Body of pancreas (tissue), 4 donors: Measurements from ENCODE around the gene DEDD2. TPM values are rescaled to one million over a fixed set of nuclear protein-coding genes. Genes with fewer than 3 reads are reported as not detected.

Source experiments
- ATAC-seq: fragments of 150-250 bp; one replicate; pipeline ENCODE4 v1.9.1; 2016
- DNase-seq, 4 donors: peaks; one replicate each; pipeline ENCODE4 v3.0.0-alpha.2; 2019
- H3K27ac ChIP-seq, 4 donors: fragments of 200-600 bp; sonication (generic); 1 replicate in 3 of 4; 2 replicates in 1 of 4; pipeline versions ENCODE4 v1.5.1 to v1.6.1; 2016 to 2019; ENCODE audit warnings: mild to moderate bottlenecking in 1 of 4, mixed read lengths in 1 of 4, moderate library complexity in 1 of 4
- H3K27me3 ChIP-seq, 2 donors: fragments of 200-600 bp; sonication (generic); one replicate each; pipeline ENCODE4 v1.6.0; 2016; ENCODE audit warnings: mild to moderate bottlenecking in 1 of 2
- H3K36me3 ChIP-seq, 2 donors: fragments of 200-600 bp; sonication (generic); replicated peaks in 1 of 2; 2 replicates each; pipeline ENCODE4 v1.5.1; 2016; ENCODE audit warnings: low read depth in 2 of 2; ENCODE audit not compliant: insufficient read depth in 1 of 2
- H3K4me1 ChIP-seq: fragments of 200-600 bp; sonication (generic); one replicate; pipeline ENCODE4 v1.6.0; 2016
- H3K4me3 ChIP-seq, 2 donors: fragments of 200-600 bp; sonication (generic); 1 replicate in 1 of 2; 2 replicates in 1 of 2; pipeline ENCODE4 v1.5.1; 2016 to 2019
- H3K9me3 ChIP-seq, 3 donors: fragments of 200-600 bp; sonication (generic); 1 replicate in 2 of 3; 2 replicates in 1 of 3; pipeline ENCODE4 v1.5.1; 2016
- CTCF ChIP-seq, 7 experiments: fragments of 450-650 bp in 4 of 7; fragments of 200-600 bp in 3 of 7; sonication (generic) in 3 of 7; IDR thresholded peaks; one replicate each; pipeline ENCODE4 v1.5.1; 2016 to 2019; ENCODE audit warnings: antibody characterized with exemption in 7 of 7
- POLR2A ChIP-seq, 3 donors: fragments of 450-650 bp; IDR thresholded peaks; one replicate each; pipeline ENCODE4 v1.6.1; 2016; ENCODE audit warnings: antibody characterized with exemption in 3 of 3, mild to moderate bottlenecking in 2 of 3
- WGBS, 2 donors: methylation state at CpG; one replicate each; pipeline ENCODE4 v1.1.5; 2017; 5-methylcytosine and 5-hydroxymethylcytosine counted together
- intact Hi-C: fragments of 100-400 bp; cut with DNase I; formaldehyde crosslinking; loops from one replicate; pipeline ENCODE4 v1.15.1; 2023
- total RNA-seq, 2 donors: library from RNA; depleted of rRNA; stranded (reverse); fragments of >200 nt; gene quantifications; one replicate each; pipeline ENCODE4 v1.1.0, GENCODE V29; 2016

The DEDD2 gene
- total RNA-seq, 2 donors from 2014 or later: 34.8 to 44.2 TPM

- Histone ChIP-seq H3K27ac (peak overlapping the region; percentile 94 to 99 (median 98)), H3K27me3 (no peaks in the 10 kb centered on the region), H3K4me1 (peaks cover 36% of the 10 kb centered on the region), H3K9me3 (no peaks in the 10 kb centered on the region), H3K4me3 (peak overlapping the region; percentile 61 to 92), H3K36me3 (peaks cover 0 to 5% of the 10 kb centered on the region in 2 donors)
- DNase-seq: peak; percentile 59 to 72 (median 62)
- TF ChIP-seq CTCF (IDR thresholded peaks at IDR 0.05) (no peak), POLR2A (IDR thresholded peaks at IDR 0.05) (peak in 1 of 3 donors; percentile 33)
- peak; percentile 12 for ATAC-seq
- intact Hi-C loops: no loop called here
- WGBS, 2 donors: 0% methylated on average over 5 to 52 of the region's 71 CpGs
Measured at GRCh38 chr19:42253245-42254088, 36.0 kb upstream of the DEDD2 start.

- TF ChIP-seq POLR2A (IDR thresholded peaks at IDR 0.05) (peak in 2 of 3 donors; percentile 35 to 42), CTCF (IDR thresholded peaks at IDR 0.05) (no peak)
- ATAC-seq: peak; percentile 7
- no peaks in the 10 kb centered on the region for H3K27me3 ChIP-seq
Measured at GRCh38 chr19:42252365-42253244, 35.1 kb upstream of the DEDD2 start.

GRCh38 chr19:42251572-42252358, 34.3 kb upstream of the DEDD2 start:
- peaks cover 0 to 9% of the 10 kb centered on the region in 2 donors for H3K36me3 ChIP-seq
- H3K4me3 ChIP-seq: no peak overlapping the region
- intact Hi-C loops: no loop called here
- 74 to 77% methylated on average over 4 of the region's 4 CpGs for WGBS, 2 donors
- peak overlapping the region; percentile 50 to 98 (median 96) for H3K27ac ChIP-seq
- H3K4me1 ChIP-seq: peaks cover 39% of the 10 kb centered on the region
- H3K27me3 ChIP-seq: no peaks in the 10 kb centered on the region
- ATAC-seq: no peak
- peak in 1 of 4 donors; percentile 17 for DNase-seq
- no peaks in the 10 kb centered on the region for H3K9me3 ChIP-seq
- TF ChIP-seq POLR2A (IDR thresholded peaks at IDR 0.05) (no peak), CTCF (IDR thresholded peaks at IDR 0.05) (no peak)

More at GRCh38 chr19:42252365-42253244, 35.1 kb upstream of the DEDD2 start:
- intact Hi-C loops: no loop called here
- Histone ChIP-seq H3K36me3 (peaks cover 0 to 9% of the 10 kb centered on the region in 2 donors), H3K9me3 (no peaks in the 10 kb centered on the region), H3K4me3 (peak overlapping the region; percentile 61 to 92), H3K4me1 (peaks cover 36% of the 10 kb centered on the region), H3K27ac (peak overlapping the region; percentile 94 to 99 (median 98))
- peak; percentile 56 to 65 (median 60) for DNase-seq
- WGBS, 2 donors: 4 to 8% methylated on average over 26 to 27 of the region's 27 CpGs

- intact Hi-C loops: no loop called here
- ATAC-seq (no peak), DNase-seq (peak in 2 of 4 donors; percentile 30 to 36)
- H3K9me3 ChIP-seq: no peaks in the 10 kb centered on the region
- no peak overlapping the region for H3K4me3 ChIP-seq
- H3K27me3 ChIP-seq: no peaks in the 10 kb centered on the region
- TF ChIP-seq POLR2A (IDR thresholded peaks at IDR 0.05): no peak
- TF ChIP-seq CTCF (IDR thresholded peaks at IDR 0.05): no peak
- peaks cover 47% of the 10 kb centered on the region for H3K4me1 ChIP-seq
- peak overlapping the region; percentile 50 to 98 (median 96) for H3K27ac ChIP-seq
- WGBS, 2 donors: 25 to 42% methylated on average over 16 to 19 of the region's 19 CpGs
- H3K36me3 ChIP-seq: peaks cover 0 to 9% of the 10 kb centered on the region in 2 donors
Measured at GRCh38 chr19:42250666-42251531, 33.4 kb upstream of the DEDD2 start.
